ENCODE results near the gene MYCN. TPM values are rescaled to one million over a fixed set of nuclear protein-coding genes. Genes with fewer than 3 reads are reported as not detected.

MYCN gene
- polyA plus RNA-seq (2013, experiment 1 of 4): 78.1 TPM
- polyA plus RNA-seq (2013, experiment 2 of 4): 76.5 TPM
- polyA plus RNA-seq (2013, experiment 3 of 4): 64.1 TPM
- 60.0 TPM for polyA plus RNA-seq (2013, experiment 4 of 4)

GRCh38 chr2:15939854-15940660, at the start of gene MYCN:
TSS of gene MYCN (plus strand) at chr2:15940550. CDS start at chr2:15942065, 1,515 bp downstream.
- Histone ChIP-seq H3K36me3 (ENCODE audit: control insufficient read depth, insufficient read depth, low read length) (no peaks in the 10 kb centered on the region), H3K4me3 (ENCODE audit: insufficient read depth, low read depth, low read length) (peak within 1 kb of the TSS; percentile 91), H3K9me3 (ENCODE audit: control insufficient read depth, low read length) (no peaks in the 10 kb centered on the region), H3K27me3 (ENCODE audit: control insufficient read depth, insufficient read depth, low read length, poor library complexity, severe bottlenecking) (no peaks in the 10 kb centered on the region), H3K4me1 (ENCODE audit: control insufficient read depth, insufficient read depth, low read length) (peaks cover 18% of the 10 kb centered on the region), H3K27ac (ENCODE audit: insufficient read depth, low read depth, low read length, poor library complexity, severe bottlenecking) (peak within 1 kb of the TSS; percentile 94)
- WGBS, 2 experiments: 0% methylated on average over 46 to 47 of the region's 47 CpGs

GRCh38 chr2:15890936-15891905, 49.1 kb upstream of the MYCN start:
- 66 to 67% methylated on average over 15 of the region's 15 CpGs for WGBS, 2 experiments

DNA sequence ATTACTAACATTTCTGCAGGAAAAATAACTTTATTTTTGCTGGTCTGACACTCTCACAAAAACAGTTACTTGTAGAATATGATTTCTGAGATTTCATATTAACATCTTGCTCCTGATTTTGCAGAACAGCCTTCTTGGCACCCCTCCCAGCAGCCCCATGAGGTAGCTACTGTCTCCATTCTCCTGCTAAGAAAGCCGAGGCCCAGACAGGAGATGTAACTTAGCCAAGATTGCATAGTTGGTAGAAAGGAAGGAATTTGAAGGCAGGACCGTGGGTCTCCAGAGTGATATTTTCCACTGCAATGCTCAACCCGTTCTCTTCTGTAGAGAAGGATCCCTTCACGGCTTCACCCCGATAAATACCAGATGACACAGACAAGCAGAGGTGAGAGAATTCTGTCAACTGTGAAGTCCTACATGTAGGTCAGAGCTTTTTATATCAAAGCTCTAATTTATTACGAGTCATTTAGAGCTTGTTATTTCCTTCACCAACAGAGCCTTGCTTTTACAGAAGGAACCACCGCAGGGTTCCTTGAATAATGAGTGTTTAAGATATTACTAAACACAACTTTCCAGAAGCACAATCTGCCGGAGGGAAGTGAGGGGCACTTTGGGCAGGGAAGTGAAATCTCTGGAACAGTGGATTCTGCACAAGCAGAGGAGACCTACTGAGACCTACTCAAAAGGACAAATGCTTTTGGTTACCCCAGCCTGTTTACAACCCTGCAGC, 48.0 kb upstream of the MYCN start:
- Histone ChIP-seq H3K36me3 (ENCODE audit: control insufficient read depth, insufficient read depth, low read length) (no peaks in the 10 kb centered on the region), H3K27ac (ENCODE audit: insufficient read depth, low read depth, low read length, poor library complexity, severe bottlenecking) (no peak overlapping the region), H3K4me1 (ENCODE audit: control insufficient read depth, insufficient read depth, low read length) (peaks cover 67% of the 10 kb centered on the region), H3K27me3 (ENCODE audit: control insufficient read depth, insufficient read depth, low read length, poor library complexity, severe bottlenecking) (no peaks in the 10 kb centered on the region), H3K4me3 (ENCODE audit: insufficient read depth, low read depth, low read length) (no peak overlapping the region), H3K9me3 (ENCODE audit: control insufficient read depth, low read length) (no peaks in the 10 kb centered on the region)
- 78 to 80% methylated on average over 6 to 8 of the region's 8 CpGs for WGBS, 2 experiments

More at GRCh38 chr2:15890936-15891905, 49.1 kb upstream of the MYCN start:
- H3K27me3 ChIP-seq (ENCODE audit: control insufficient read depth, insufficient read depth, low read length, poor library complexity, severe bottlenecking): no peaks in the 10 kb centered on the region
- no peak overlapping the region for H3K27ac ChIP-seq (ENCODE audit: insufficient read depth, low read depth, low read length, poor library complexity, severe bottlenecking)
- no peaks in the 10 kb centered on the region for H3K36me3 ChIP-seq (ENCODE audit: control insufficient read depth, insufficient read depth, low read length)
- peaks cover 60% of the 10 kb centered on the region for H3K4me1 ChIP-seq (ENCODE audit: control insufficient read depth, insufficient read depth, low read length)
- H3K9me3 ChIP-seq (ENCODE audit: control insufficient read depth, low read length): no peaks in the 10 kb centered on the region
- no peak overlapping the region for H3K4me3 ChIP-seq (ENCODE audit: insufficient read depth, low read depth, low read length)

DNA sequence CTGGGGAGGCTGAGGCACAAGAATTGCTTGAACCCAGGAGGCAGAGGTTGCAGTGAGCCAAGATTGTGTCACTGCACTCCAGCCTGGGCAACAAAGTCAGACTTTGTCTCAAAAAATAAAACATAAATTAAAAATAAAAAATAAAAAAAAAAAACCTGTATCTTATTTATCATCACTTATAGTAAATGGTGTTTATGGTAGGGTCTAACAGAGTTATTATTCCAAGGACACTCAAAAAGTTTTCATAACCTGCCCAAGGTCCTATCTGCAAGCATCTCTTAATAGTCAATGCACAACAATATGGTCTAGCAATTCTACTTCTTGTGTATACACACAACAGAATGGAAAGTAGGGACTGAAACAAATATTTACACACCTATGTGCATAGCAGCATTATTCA, 47.3 kb upstream of the MYCN start:
- no peaks in the 10 kb centered on the region for H3K9me3 ChIP-seq (ENCODE audit: control insufficient read depth, low read length)
- H3K4me3 ChIP-seq (ENCODE audit: insufficient read depth, low read depth, low read length): no peak overlapping the region
- H3K4me1 ChIP-seq (ENCODE audit: control insufficient read depth, insufficient read depth, low read length): peaks cover 67% of the 10 kb centered on the region
- no peak overlapping the region for H3K27ac ChIP-seq (ENCODE audit: insufficient read depth, low read depth, low read length, poor library complexity, severe bottlenecking)
- no peaks in the 10 kb centered on the region for H3K27me3 ChIP-seq (ENCODE audit: control insufficient read depth, insufficient read depth, low read length, poor library complexity, severe bottlenecking)
- no peaks in the 10 kb centered on the region for H3K36me3 ChIP-seq (ENCODE audit: control insufficient read depth, insufficient read depth, low read length)

GRCh38 chr2:15893689-15894480, 46.5 kb upstream of the MYCN start:
- H3K27me3 ChIP-seq (ENCODE audit: control insufficient read depth, insufficient read depth, low read length, poor library complexity, severe bottlenecking): no peaks in the 10 kb centered on the region
- H3K9me3 ChIP-seq (ENCODE audit: control insufficient read depth, low read length): no peaks in the 10 kb centered on the region
- H3K27ac ChIP-seq (ENCODE audit: insufficient read depth, low read depth, low read length, poor library complexity, severe bottlenecking): no peak overlapping the region
- H3K4me3 ChIP-seq (ENCODE audit: insufficient read depth, low read depth, low read length): no peak overlapping the region
- H3K4me1 ChIP-seq (ENCODE audit: control insufficient read depth, insufficient read depth, low read length): peaks cover 63% of the 10 kb centered on the region
- WGBS, 2 experiments: 81 to 84% methylated on average over 5 to 7 of the region's 7 CpGs
- no peaks in the 10 kb centered on the region for H3K36me3 ChIP-seq (ENCODE audit: control insufficient read depth, insufficient read depth, low read length)

- no peaks in the 10 kb centered on the region for H3K9me3 ChIP-seq (ENCODE audit: control insufficient read depth, low read length)
- H3K4me3 ChIP-seq (ENCODE audit: insufficient read depth, low read depth, low read length): no peak overlapping the region
- 88 to 91% methylated on average over 6 to 8 of the region's 8 CpGs for WGBS, 2 experiments
- no peaks in the 10 kb centered on the region for H3K36me3 ChIP-seq (ENCODE audit: control insufficient read depth, insufficient read depth, low read length)
- H3K4me1 ChIP-seq (ENCODE audit: control insufficient read depth, insufficient read depth, low read length): peaks cover 56% of the 10 kb centered on the region
- H3K27me3 ChIP-seq (ENCODE audit: control insufficient read depth, insufficient read depth, low read length, poor library complexity, severe bottlenecking): no peaks in the 10 kb centered on the region
- no peak overlapping the region for H3K27ac ChIP-seq (ENCODE audit: insufficient read depth, low read depth, low read length, poor library complexity, severe bottlenecking)
These were observed 45.7 kb upstream of the MYCN start for GRCh38 chr2:15894481-15895144.

GRCh38 chr2:15895615-15896469, 44.5 kb upstream of the MYCN start:
- no peaks in the 10 kb centered on the region for H3K9me3 ChIP-seq (ENCODE audit: control insufficient read depth, low read length)
- no peaks in the 10 kb centered on the region for H3K27me3 ChIP-seq (ENCODE audit: control insufficient read depth, insufficient read depth, low read length, poor library complexity, severe bottlenecking)
- 50 to 60% methylated on average over 7 of the region's 7 CpGs for WGBS, 2 experiments
- no peaks in the 10 kb centered on the region for H3K36me3 ChIP-seq (ENCODE audit: control insufficient read depth, insufficient read depth, low read length)
- H3K27ac ChIP-seq (ENCODE audit: insufficient read depth, low read depth, low read length, poor library complexity, severe bottlenecking): no peak overlapping the region
- peaks cover 49% of the 10 kb centered on the region for H3K4me1 ChIP-seq (ENCODE audit: control insufficient read depth, insufficient read depth, low read length)
- no peak overlapping the region for H3K4me3 ChIP-seq (ENCODE audit: insufficient read depth, low read depth, low read length)

- Histone ChIP-seq H3K4me1 (ENCODE audit: control insufficient read depth, insufficient read depth, low read length) (peaks cover 39% of the 10 kb centered on the region), H3K4me3 (ENCODE audit: insufficient read depth, low read depth, low read length) (no peak overlapping the region), H3K27ac (ENCODE audit: insufficient read depth, low read depth, low read length, poor library complexity, severe bottlenecking) (no peak overlapping the region), H3K27me3 (ENCODE audit: control insufficient read depth, insufficient read depth, low read length, poor library complexity, severe bottlenecking) (no peaks in the 10 kb centered on the region), H3K36me3 (ENCODE audit: control insufficient read depth, insufficient read depth, low read length) (no peaks in the 10 kb centered on the region), H3K9me3 (ENCODE audit: control insufficient read depth, low read length) (no peaks in the 10 kb centered on the region)
- WGBS, 2 experiments: 99 to 100% methylated on average over 4 of the region's 4 CpGs
These were observed 43.5 kb upstream of the MYCN start for GRCh38 chr2:15896859-15897258.

All from ectodermal cell (in vitro differentiated cells).